Esophagus (tissue), 2 donors: ENCODE results near the gene CRB1. TPM values are rescaled to one million over a fixed set of nuclear protein-coding genes. Genes with fewer than 3 reads are reported as not detected.

Source experiments
- H3K27ac ChIP-seq, 2 donors: one replicate each; pipeline ENCODE4 v1.5.1; 2013; ENCODE audit warnings: low read depth in 2 of 2, mild to moderate bottlenecking in 2 of 2, inconsistent platforms in 1 of 2, low read length in 1 of 2, moderate library complexity in 1 of 2
- H3K27me3 ChIP-seq, 2 donors: one replicate each; pipeline ENCODE4 v1.6.1; 2013; ENCODE audit warnings: low read length in 2 of 2, control low read depth in 1 of 2, mild to moderate bottlenecking in 1 of 2; ENCODE audit not compliant: insufficient read depth in 2 of 2, control insufficient read depth in 1 of 2
- H3K36me3 ChIP-seq, 2 donors: one replicate each; pipeline ENCODE4 v1.6.1; 2013; ENCODE audit warnings: low read length in 1 of 2; ENCODE audit not compliant: control insufficient read depth in 2 of 2, insufficient read depth in 2 of 2
- H3K4me1 ChIP-seq, 2 donors: one replicate each; pipeline ENCODE4 v1.6.1; 2013; ENCODE audit warnings: low read length in 1 of 2; ENCODE audit not compliant: control insufficient read depth in 2 of 2, insufficient read depth in 2 of 2
- H3K4me3 ChIP-seq, 2 donors: one replicate each; pipeline ENCODE4 v1.5.1; 2013; ENCODE audit warnings: low read length in 2 of 2, mild to moderate bottlenecking in 2 of 2, low read depth in 1 of 2, moderate library complexity in 1 of 2
- H3K9me3 ChIP-seq, 2 donors: one replicate each; pipeline ENCODE4 v1.6.1; 2013; ENCODE audit warnings: mild to moderate bottlenecking in 2 of 2, low read depth in 1 of 2, low read length in 1 of 2, moderate library complexity in 1 of 2; ENCODE audit not compliant: control insufficient read depth in 2 of 2, insufficient read depth in 1 of 2
- WGBS, 2 donors: extraction: QIAGEN DNeasy Blood & Tissue Kit; methylation state at CpG; one replicate each; pipeline ENCODE4 v1.1.7; 2013; 5-methylcytosine and 5-hydroxymethylcytosine counted together
- polyA plus RNA-seq, 2 donors: library from polyadenylated mRNA; stranded (reverse); fragments of 200-250 nt; gene quantifications; one replicate each; pipeline ENCODE4 v1.2.3, GENCODE V29; 2013
- donor health status: healthy with polysubstance abuse.
- donor health status: Bipolar disorder and iron deficiency.

CRB1 gene
- polyA plus RNA-seq, 2 donors: 0.01 TPM; not detected in 1

DNA sequence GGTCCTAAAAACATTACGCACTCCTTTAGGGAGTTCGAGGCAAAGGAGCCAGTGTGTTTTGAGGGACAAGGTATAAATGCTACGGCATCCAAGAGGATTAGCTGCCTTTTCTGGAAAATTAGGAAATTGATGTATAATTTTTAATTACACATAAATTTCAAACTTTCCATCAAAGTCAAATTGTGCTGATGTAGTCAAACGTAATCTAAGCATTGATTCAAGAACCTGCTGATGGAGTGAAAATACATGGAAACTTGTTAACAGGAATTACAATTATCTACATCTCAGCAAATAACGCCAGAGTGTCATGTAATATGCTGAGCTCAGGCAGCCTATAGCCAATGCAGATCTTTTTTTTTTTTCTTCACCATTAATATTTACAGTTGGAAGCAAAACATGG lies 194.5 kb downstream of the CRB1 start:
- H3K27ac ChIP-seq: no peak overlapping the region
- no peaks in the 10 kb centered on the region for H3K4me1 ChIP-seq
- H3K4me3 ChIP-seq: no peak overlapping the region
- no peaks in the 10 kb centered on the region for H3K27me3 ChIP-seq
- H3K36me3 ChIP-seq: no peaks in the 10 kb centered on the region
- 85 to 91% methylated on average over 5 of the region's 5 CpGs for WGBS, 2 donors
- no peaks in the 10 kb centered on the region for H3K9me3 ChIP-seq

DNA sequence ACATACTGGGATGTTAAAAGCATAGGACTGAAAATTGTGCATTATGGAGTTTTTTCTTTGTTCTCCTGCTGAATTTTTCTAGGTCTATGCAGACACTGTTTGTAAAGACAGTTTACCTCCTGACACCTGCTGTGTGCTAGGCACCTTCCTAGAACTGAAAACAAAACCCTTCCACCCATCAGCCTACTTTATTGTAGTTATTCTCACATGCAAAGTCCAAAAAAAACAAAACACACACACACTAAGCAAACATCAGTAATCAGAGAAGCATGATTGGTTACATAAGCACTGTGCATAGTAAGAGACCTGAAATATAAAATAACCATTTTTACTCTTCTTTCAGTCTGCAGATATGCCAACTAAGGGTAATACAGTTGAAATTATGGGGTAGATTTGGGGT lies 195.1 kb downstream of the CRB1 start:
- Histone ChIP-seq H3K4me3 (no peak overlapping the region), H3K9me3 (no peaks in the 10 kb centered on the region), H3K4me1 (no peaks in the 10 kb centered on the region), H3K27ac (no peak overlapping the region), H3K36me3 (no peaks in the 10 kb centered on the region), H3K27me3 (no peaks in the 10 kb centered on the region)

DNA sequence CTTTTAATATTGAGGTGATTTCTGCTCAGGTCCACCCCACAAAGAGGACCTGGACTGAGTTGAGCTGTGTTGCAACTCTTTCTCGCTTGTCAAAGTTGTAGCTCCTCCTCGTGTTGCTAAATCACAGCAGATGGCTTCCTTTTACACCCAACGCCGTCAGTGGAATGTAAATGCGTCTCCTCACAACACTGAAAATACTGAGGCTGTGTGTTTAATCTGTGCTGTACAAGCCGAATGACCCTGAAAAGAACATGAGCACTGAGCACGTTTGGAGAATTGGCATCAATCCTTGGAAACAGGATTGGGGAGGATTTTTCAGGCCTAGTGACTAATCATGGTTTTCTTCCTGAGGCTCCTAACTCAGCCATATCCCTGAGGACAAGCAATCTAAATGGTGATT lies 196.0 kb downstream of the CRB1 start:
- H3K4me3 ChIP-seq: no peak overlapping the region
- no peaks in the 10 kb centered on the region for H3K27me3 ChIP-seq
- no peaks in the 10 kb centered on the region for H3K4me1 ChIP-seq
- no peaks in the 10 kb centered on the region for H3K36me3 ChIP-seq
- H3K27ac ChIP-seq: no peak overlapping the region
- 25 to 32% methylated on average over 7 of the region's 7 CpGs for WGBS, 2 donors
- H3K9me3 ChIP-seq: no peaks in the 10 kb centered on the region

DNA sequence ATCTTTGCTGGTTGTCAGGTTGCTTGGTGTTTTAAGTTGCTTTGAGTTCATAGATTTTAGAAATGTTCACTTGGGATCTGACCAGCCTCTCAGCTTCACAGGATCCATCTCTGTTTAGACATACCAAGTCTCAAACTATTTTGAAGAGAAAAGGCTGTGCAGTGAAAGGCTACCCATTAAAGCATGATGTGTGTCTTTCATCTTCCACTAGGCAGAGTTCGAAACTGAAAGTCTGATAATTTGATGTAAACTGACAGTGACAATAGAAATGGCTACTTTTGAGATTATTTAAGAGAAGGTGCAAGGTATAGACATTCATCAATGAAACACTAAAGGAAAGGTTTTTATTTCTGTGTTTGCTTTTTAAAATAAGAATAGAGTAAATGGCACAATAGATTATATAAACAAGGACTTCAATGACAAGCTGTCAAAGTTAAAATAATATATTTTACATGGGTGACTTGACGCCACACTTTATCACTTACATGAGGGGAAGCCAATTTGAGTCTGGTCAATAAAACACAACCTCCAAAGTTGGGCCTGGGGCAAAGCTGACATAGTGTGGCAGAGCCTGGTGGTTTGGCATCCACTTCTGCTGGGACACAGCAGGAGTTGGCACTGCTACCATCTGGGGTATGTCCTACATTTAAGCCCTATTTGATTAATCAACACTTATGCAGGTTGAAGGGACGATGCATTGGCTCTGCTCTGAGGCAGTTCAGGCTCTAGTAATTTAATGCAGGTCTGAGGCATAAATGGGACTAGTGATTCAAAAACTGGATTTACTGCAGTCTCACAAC lies 197.7 kb downstream of the CRB1 start:
- H3K4me1 ChIP-seq: no peaks in the 10 kb centered on the region
- WGBS, 2 donors: 77 to 84% methylated on average over 3 of the region's 3 CpGs
- H3K4me3 ChIP-seq: no peak overlapping the region
- no peak overlapping the region for H3K27ac ChIP-seq
- no peaks in the 10 kb centered on the region for H3K27me3 ChIP-seq
- H3K9me3 ChIP-seq: no peaks in the 10 kb centered on the region
- no peaks in the 10 kb centered on the region for H3K36me3 ChIP-seq

DNA sequence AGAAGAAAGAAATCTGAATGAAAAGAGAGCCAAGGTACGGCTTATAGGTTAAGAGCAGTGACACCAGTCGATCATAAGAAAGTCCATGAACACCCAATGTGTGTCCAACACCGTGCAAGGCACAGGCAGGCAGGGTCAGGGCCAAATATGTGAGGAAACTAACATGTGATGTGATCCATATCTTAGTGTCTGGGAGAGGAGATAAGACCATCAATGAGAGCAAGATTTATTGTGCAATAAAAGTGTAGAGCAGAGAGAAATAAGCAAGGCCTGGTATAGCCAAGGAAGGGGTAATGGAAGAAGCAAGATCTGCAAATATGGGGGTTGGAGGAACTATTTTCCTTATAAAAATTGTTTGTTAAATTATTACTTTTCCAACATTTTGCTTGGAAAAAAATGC lies 198.8 kb downstream of the CRB1 start:
- Histone ChIP-seq H3K27me3 (no peaks in the 10 kb centered on the region), H3K4me1 (no peaks in the 10 kb centered on the region), H3K9me3 (no peaks in the 10 kb centered on the region), H3K36me3 (no peaks in the 10 kb centered on the region), H3K27ac (no peak overlapping the region), H3K4me3 (no peak overlapping the region)
- WGBS, 2 donors: 75 to 81% methylated on average over 3 of the region's 3 CpGs

DNA sequence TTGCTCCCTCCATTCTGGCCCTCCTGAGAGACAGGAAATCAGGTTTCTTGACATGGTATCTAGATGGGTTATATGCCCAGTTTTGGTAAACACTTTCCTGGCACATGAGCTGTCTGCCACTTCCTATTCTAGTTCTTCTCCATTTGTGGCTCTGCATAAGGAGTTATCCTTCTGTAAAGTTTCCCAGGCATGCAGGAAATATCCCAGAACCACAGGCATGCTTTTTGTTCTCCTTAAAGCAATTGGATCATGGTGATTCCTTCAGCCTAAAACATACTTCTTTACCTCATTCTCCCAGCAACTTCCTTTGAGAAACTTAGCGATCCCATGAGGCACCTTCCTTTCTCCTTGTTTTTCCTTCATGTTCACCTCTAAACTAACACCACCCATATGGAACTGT lies 199.8 kb downstream of the CRB1 start:
- H3K4me1 ChIP-seq: no peaks in the 10 kb centered on the region
- no peaks in the 10 kb centered on the region for H3K9me3 ChIP-seq
- H3K4me3 ChIP-seq: no peak overlapping the region
- no peaks in the 10 kb centered on the region for H3K27me3 ChIP-seq
- 90 to 93% methylated on average over 1 of the region's 1 CpG for WGBS, 2 donors
- no peaks in the 10 kb centered on the region for H3K36me3 ChIP-seq
- H3K27ac ChIP-seq: no peak overlapping the region

DNA sequence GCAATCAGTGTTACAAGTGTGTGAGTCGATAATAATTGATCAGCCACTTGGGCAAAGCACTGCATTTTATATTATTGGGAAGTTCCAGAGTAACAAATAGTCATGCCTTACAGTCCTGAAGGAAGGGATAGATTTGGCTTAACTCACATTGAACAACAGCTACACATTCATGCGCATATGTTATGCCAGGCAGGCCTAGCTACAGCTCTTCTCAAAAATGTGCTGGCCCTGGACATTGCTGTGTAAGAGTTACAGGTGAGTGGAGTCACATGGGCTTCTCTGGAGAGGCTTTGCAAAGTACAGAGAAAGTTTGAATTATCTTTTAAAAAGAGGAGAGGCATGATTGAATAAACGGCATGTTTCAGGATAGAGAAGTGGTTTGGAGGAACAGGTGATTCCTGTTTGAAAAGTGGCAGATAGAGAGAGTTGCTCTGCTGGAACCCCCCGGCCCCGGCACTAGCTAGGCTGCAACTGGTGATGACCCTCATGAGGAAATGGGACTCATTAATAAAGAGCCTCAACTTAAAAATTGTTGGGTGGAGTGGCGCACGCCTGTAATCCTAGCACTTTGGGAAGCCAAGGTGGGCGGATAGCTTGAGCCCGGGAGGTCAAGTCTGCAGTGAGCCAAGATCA lies 200.6 kb downstream of the CRB1 start:
- H3K36me3 ChIP-seq: no peaks in the 10 kb centered on the region
- H3K4me1 ChIP-seq: no peaks in the 10 kb centered on the region
- H3K27me3 ChIP-seq: no peaks in the 10 kb centered on the region
- no peak overlapping the region for H3K4me3 ChIP-seq
- 87 to 89% methylated on average over 9 of the region's 9 CpGs for WGBS, 2 donors
- H3K9me3 ChIP-seq: no peaks in the 10 kb centered on the region
- H3K27ac ChIP-seq: no peak overlapping the region

DNA sequence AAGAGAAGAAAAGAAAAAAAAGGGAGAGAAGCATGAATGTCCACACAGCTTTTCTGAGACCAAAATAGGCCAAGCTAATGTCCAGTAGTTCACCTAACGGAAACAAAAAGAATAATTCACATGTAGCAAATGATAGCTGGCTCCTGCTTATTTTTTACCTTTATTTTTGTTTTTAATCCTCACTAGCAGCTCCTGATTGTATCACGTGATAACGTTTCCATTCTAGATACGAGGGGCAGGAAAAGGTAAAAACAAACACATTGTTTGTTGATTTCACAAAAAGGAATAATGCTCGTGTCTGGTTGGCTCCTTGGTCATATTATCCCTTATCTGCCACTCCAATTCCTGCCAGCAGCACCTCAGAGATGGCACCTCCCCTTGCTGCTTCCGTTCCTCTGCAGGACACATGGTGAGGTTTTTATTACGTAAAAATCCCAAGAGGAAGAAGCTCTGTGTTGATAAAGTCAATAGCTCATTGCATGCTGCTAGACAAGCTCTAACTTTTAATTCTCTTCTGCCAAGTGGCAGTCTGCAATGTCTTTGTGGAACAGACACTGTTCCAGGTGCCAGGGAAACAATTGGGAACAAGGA lies 201.7 kb downstream of the CRB1 start:
- H3K36me3 ChIP-seq: no peaks in the 10 kb centered on the region
- H3K9me3 ChIP-seq: no peaks in the 10 kb centered on the region
- no peak overlapping the region for H3K27ac ChIP-seq
- no peak overlapping the region for H3K4me3 ChIP-seq
- no peaks in the 10 kb centered on the region for H3K27me3 ChIP-seq
- no peaks in the 10 kb centered on the region for H3K4me1 ChIP-seq
- 52 to 56% methylated on average over 7 of the region's 7 CpGs for WGBS, 2 donors

DNA sequence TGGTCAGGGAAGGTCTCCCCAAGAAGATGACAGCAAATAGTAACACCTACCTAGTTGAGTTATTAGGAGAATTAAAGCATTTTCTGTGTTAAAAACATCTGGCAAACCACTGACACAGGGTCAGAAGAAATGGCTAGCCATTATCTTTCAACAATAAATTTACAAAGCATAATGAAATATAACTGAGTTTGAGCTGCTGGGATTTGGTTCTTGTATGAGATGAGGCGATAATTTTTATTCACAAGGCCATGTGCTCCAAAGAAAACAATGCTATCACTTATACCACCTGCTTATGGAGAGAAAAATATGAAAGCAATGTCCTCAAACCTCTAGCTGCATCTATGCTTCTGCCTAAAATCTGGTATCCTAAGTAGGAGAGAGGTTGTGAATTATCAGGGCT lies 202.3 kb downstream of the CRB1 start:
- Histone ChIP-seq H3K27ac (no peak overlapping the region), H3K4me1 (no peaks in the 10 kb centered on the region), H3K36me3 (no peaks in the 10 kb centered on the region), H3K9me3 (no peaks in the 10 kb centered on the region), H3K27me3 (no peaks in the 10 kb centered on the region), H3K4me3 (no peak overlapping the region)
- WGBS, 2 donors: 87 to 88% methylated on average over 1 of the region's 1 CpG
